Measurements from ENCODE around the gene TPX2. TPM values are rescaled to one million over a fixed set of nuclear protein-coding genes. Genes with fewer than 3 reads are reported as not detected.

TPX2 gene
- total RNA-seq, 4 donors from 2014 or later, result 4.4 to 26.4 (median 9.3) TPM

DNA sequence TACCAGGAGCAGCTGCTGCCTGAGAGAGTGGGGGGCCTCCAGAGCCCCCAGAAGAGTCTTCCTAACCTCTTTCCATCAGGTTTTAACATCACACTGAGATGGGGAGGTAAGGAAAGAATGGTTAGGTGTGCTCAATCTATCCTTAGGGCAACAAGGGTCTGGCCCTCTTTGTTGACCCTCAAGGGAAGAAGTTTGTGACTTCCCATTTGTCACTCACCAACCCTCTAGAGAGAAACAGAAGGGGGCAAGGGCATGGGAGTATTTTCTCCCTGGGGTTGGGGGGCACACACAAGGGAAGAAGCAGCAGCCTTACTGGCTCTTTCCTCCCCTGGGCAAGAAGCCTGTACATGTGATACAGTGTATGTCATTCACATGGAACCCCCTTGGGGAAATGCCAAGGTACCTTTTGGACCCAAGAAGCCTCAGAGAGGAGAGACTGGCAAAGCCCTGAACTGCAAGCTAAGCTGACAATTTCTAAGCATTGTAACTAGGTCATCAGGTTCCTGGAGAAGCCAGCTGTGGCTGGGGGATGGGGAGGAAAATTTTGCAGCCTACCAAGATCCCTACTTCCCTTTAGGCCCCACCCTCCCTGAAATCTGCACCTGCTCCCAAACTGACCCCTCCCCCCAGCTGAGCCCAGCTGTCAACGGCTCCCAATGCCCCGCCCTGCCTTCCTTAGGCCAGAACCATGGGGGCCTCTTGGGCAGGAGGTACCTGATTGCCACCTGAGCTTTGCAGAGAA is 30.9 kb upstream of the TPX2 start:
- Histone ChIP-seq H3K4me3 (no peak overlapping the region), H3K36me3 (peaks cover 0 to 30% (median 3%) of the 10 kb centered on the region in 3 donors), H3K4me1 (peaks cover 0 to 87% (median 14%) of the 10 kb centered on the region in 4 donors), H3K27ac (peak overlapping the region; percentile 2 to 66 (median 37)), H3K9me3 (no peaks in the 10 kb centered on the region), H3K27me3 (no peaks in the 10 kb centered on the region)
- TF ChIP-seq, protein P1, sequence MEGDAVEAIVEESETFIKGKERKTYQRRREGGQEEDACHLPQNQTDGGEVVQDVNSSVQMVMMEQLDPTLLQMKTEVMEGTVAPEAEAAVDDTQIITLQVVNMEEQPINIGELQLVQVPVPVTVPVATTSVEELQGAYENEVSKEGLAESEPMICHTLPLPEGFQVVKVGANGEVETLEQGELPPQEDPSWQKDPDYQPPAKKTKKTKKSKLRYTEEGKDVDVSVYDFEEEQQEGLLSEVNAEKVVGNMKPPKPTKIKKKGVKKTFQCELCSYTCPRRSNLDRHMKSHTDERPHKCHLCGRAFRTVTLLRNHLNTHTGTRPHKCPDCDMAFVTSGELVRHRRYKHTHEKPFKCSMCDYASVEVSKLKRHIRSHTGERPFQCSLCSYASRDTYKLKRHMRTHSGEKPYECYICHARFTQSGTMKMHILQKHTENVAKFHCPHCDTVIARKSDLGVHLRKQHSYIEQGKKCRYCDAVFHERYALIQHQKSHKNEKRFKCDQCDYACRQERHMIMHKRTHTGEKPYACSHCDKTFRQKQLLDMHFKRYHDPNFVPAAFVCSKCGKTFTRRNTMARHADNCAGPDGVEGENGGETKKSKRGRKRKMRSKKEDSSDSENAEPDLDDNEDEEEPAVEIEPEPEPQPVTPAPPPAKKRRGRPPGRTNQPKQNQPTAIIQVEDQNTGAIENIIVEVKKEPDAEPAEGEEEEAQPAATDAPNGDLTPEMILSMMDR (IDR thresholded peaks at IDR 0.05), result no peak
- TF ChIP-seq POLR2A (IDR thresholded peaks at IDR 0.05), result no peak
- DNase-seq, result peak in 2 of 3 donors; percentile 25 to 71

DNA sequence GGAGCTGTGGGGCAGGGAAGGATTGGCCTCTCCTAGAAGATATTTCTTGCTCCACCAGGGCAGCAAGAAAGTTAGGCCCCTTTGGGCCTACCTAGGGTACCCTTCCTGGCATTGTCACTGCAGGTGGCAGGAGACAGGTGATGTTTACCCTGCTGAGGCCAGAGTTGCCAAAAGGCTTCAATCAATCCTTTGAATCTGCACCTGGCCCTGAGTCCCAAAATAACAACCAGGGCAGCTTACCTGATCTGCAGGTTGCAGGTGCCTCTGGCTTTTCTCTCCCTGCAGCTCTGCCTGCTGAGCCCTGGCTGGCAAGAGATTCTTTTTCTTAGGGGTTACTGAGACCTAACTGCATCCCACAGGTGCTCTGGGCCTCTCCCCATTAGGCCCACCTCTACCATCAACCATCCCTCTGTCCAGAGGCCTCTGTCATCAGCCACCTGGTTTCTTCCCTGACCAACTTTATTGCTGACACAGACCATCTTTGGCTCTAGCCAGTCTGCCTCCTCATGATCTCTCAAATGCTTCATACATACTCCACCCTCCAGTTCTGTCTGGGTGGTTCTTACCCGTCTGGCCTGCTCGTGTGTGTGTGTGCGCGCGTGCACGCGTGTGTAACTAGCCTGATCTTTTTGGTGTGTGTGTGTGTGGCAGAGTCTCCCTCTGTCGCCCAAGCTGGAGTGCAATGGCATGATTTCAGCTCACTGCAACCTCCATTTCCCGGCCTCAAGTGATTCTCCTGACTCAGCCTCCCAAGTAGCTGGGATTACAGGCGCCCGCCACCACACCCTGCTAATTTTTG is 30.2 kb upstream of the TPX2 start:
- no peak overlapping the region for H3K4me3 ChIP-seq
- no peak for DNase-seq
- no peaks in the 10 kb centered on the region for H3K27me3 ChIP-seq
- no peaks in the 10 kb centered on the region for H3K9me3 ChIP-seq
- peaks cover 0 to 30% (median 3%) of the 10 kb centered on the region in 3 donors for H3K36me3 ChIP-seq
- H3K27ac ChIP-seq, result peak overlapping the region; percentile 2 to 66 (median 32)
- H3K4me1 ChIP-seq, result peaks cover 0 to 91% (median 15%) of the 10 kb centered on the region in 4 donors
- TF ChIP-seq POLR2A (IDR thresholded peaks at IDR 0.05), result no peak
- TF ChIP-seq, protein P1 (IDR thresholded peaks at IDR 0.05), result no peak

DNA sequence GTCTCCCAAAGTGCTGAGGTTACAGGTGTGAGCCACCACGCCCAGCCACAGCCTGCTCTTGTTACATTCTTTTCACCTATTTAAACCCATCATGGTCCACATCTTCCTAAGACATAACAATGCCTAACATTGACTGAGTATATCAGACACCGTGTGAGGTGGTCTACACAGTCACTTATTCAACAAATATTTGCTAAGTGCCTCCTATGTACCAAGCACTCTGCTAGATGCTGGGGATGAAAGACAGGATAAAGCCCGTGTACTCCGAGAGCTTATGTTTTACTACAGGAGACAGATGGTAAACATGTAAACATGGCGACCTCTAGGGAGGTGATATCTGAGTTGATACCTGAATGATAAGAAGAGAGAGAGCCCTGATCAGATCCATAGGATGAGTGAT is 29.2 kb upstream of the TPX2 start:
- H3K27me3 ChIP-seq, result no peaks in the 10 kb centered on the region
- H3K36me3 ChIP-seq, result peaks cover 0 to 30% (median 3%) of the 10 kb centered on the region in 3 donors
- peak overlapping the region in 1 of 4 donors; percentile 82 for H3K27ac ChIP-seq
- no peak for TF ChIP-seq POLR2A (IDR thresholded peaks at IDR 0.05)
- TF ChIP-seq, protein P1 (IDR thresholded peaks at IDR 0.05), result no peak
- no peak for DNase-seq
- H3K9me3 ChIP-seq, result no peaks in the 10 kb centered on the region
- peaks cover 0 to 84% (median 14%) of the 10 kb centered on the region in 4 donors for H3K4me1 ChIP-seq
- no peak overlapping the region for H3K4me3 ChIP-seq

DNA sequence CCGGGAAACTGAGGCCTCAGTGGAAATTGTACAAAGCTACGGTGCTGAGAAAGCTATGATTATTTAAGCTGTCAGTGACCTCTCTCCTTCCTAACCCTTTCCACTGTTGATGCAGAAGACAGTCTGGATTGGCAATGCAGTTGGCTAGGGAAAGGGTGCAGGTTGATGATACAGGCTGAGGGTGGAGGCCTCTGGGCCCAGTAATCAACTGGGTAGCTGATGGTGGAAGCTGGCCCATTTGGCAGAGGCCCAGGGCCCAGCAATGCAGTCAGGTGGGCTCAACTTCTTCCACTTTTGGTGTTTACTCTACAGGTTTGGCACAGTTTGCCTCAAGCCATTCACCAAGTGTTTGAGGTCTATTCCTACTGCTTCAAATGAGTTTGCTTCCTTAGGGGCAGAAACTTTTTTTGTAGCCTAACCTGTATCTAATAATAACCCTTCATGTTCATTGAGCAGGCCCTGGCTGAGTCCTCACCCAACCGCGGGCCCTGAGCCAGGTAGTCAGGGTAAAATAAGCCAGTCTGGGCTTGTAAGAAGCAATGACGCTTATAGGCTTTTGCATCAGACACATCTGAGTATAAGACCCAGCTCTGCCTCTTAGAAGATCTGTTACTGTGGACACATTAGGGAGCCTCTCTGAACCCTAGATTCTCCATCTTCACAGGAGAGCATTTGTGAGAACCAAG is 28.5 kb upstream of the TPX2 start:
- Histone ChIP-seq H3K4me3 (no peak overlapping the region), H3K36me3 (peaks cover 0 to 31% (median 3%) of the 10 kb centered on the region in 3 donors), H3K27ac (peak overlapping the region in 3 of 4 donors; percentile 22 to 89 (median 82)), H3K4me1 (peaks cover 0 to 84% (median 12%) of the 10 kb centered on the region in 4 donors), H3K27me3 (no peaks in the 10 kb centered on the region), H3K9me3 (no peaks in the 10 kb centered on the region)
- no peak for DNase-seq
- no peak for TF ChIP-seq POLR2A (IDR thresholded peaks at IDR 0.05)
- TF ChIP-seq, protein P1 (IDR thresholded peaks at IDR 0.05), result no peak

Measured in Peyer's patch (tissue), 4 donors.